Esophagus muscularis mucosa (tissue), 4 donors: ENCODE data around the gene CALCOCO1. TPM values are rescaled to one million over a fixed set of nuclear protein-coding genes. Genes with fewer than 3 reads are reported as not detected.
A peak's percentile ranks its signal among the peaks of the same experiment; 100 is the strongest.

Experiments
- DNase-seq: peaks from one replicate; pipeline ENCODE4 v3.0.0-alpha.2; 2017; ENCODE audit errors: extremely low spot score
- H3K27ac ChIP-seq, 4 donors: fragments of 200-600 bp; sonication (generic); replicated peaks in 1 of 4; 1 replicate in 3 of 4; 2 replicates in 1 of 4; pipeline ENCODE4 v1.5.1; 2016 to 2019; ENCODE audit warnings: mild to moderate bottlenecking in 1 of 4
- H3K27me3 ChIP-seq, 4 donors: fragments of 200-600 bp; sonication (generic); one replicate each; pipeline versions ENCODE4 v1.5.1 to v1.6.0; 2016 to 2019
- H3K36me3 ChIP-seq, 4 donors: fragments of 200-600 bp; sonication (generic); one replicate each; pipeline ENCODE4 v1.5.1; 2016 to 2019
- H3K4me1 ChIP-seq, 4 donors: fragments of 200-600 bp; sonication (generic); one replicate each; pipeline ENCODE4 v1.5.1; 2016 to 2019
- H3K4me3 ChIP-seq, 4 donors: fragments of 200-600 bp; sonication (generic); 1 replicate in 2 of 4; 2 replicates in 2 of 4; pipeline ENCODE4 v1.5.1; 2016 to 2019; ENCODE audit warnings: mild to moderate bottlenecking in 4 of 4, moderate library complexity in 1 of 4
- H3K9me3 ChIP-seq, 4 donors: fragments of 200-600 bp; sonication (generic); 1 replicate in 3 of 4; 2 replicates in 1 of 4; pipeline ENCODE4 v1.5.1; 2016 to 2019
- CTCF ChIP-seq, 3 experiments: fragments of 200-600 bp in 2 of 3; fragments of 450-650 bp in 1 of 3; sonication (generic) in 2 of 3; IDR thresholded peaks; one replicate each; pipeline ENCODE4 v1.5.1; 2017 to 2019; ENCODE audit warnings: antibody characterized with exemption in 3 of 3, mild to moderate bottlenecking in 2 of 3, moderate library complexity in 1 of 3
- EP300 ChIP-seq: sonication (generic); formaldehyde crosslinking; IDR thresholded peaks from one replicate; pipeline ENCODE4 v1.6.1; 2017; ENCODE audit warnings: antibody characterized with exemption
- POLR2A ChIP-seq: fragments of 450-650 bp; IDR thresholded peaks from one replicate; pipeline ENCODE4 v1.6.1; 2017; ENCODE audit warnings: antibody characterized with exemption, moderate library complexity, mild to moderate bottlenecking, low read depth
- POLR2AphosphoS5 ChIP-seq, 2 donors: sonication (generic); formaldehyde crosslinking; IDR thresholded peaks; one replicate each; pipeline ENCODE4 v1.6.1; 2017; ENCODE audit warnings: antibody characterized with exemption in 2 of 2
- WGBS: methylation state at CpG from one replicate; pipeline ENCODE4 v1.1.5; 2018; 5-methylcytosine and 5-hydroxymethylcytosine counted together
- intact Hi-C: fragments of 100-400 bp; cut with DNase I; formaldehyde crosslinking; loops from one replicate; pipeline ENCODE4 v1.15.1; 2023
- total RNA-seq, 4 donors: library from RNA; depleted of rRNA; stranded (reverse); fragments of >200 nt; gene quantifications; one replicate each; pipeline versions ENCODE4 v1.1.0 to v1.2.1, GENCODE V29; 2016

Gene CALCOCO1
- total RNA-seq, 4 donors from 2014 or later = 252 to 487 (median 347) TPM

- no peak for DNase-seq
- TF ChIP-seq EP300 (no peak), POLR2A (no peak), POLR2AphosphoS5 (IDR thresholded peaks at IDR 0.05) (no peak), CTCF (IDR thresholded peaks at IDR 0.05) (no peak)
- Histone ChIP-seq H3K4me3 (peak overlapping the region; percentile 68 to 77 (median 71)), H3K27me3 (peaks cover 0 to 56% (median 19%) of the 10 kb centered on the region in 4 donors), H3K36me3 (no peaks in the 10 kb centered on the region), H3K27ac (no peak overlapping the region), H3K4me1 (peaks cover 28 to 46% (median 31%) of the 10 kb centered on the region in 4 donors), H3K9me3 (no peaks in the 10 kb centered on the region)
- intact Hi-C loops = no loop called here
- 51% methylated on average over 8 of the region's 10 CpGs for WGBS
These were observed 22.9 kb upstream of the CALCOCO1 start for GRCh38 chr12:53749986-53750811.

- DNase-seq = no peak
- H3K4me1 ChIP-seq = peaks cover 22 to 41% (median 31%) of the 10 kb centered on the region in 4 donors
- H3K4me3 ChIP-seq = no peak overlapping the region
- H3K27me3 ChIP-seq = peaks cover 0 to 70% (median 20%) of the 10 kb centered on the region in 4 donors
- TF ChIP-seq CTCF (IDR thresholded peaks at IDR 0.05) = no peak
- no peak for TF ChIP-seq POLR2AphosphoS5 (IDR thresholded peaks at IDR 0.05)
- no peak for TF ChIP-seq EP300
- TF ChIP-seq POLR2A = no peak
- intact Hi-C loops = no loop called here
- H3K36me3 ChIP-seq = no peaks in the 10 kb centered on the region
- no peaks in the 10 kb centered on the region for H3K9me3 ChIP-seq
- 49% methylated on average over 22 of the region's 22 CpGs for WGBS
- no peak overlapping the region for H3K27ac ChIP-seq
These were observed 21.0 kb upstream of the CALCOCO1 start for GRCh38 chr12:53748072-53748840.

GRCh38 chr12:53747095-53747494 lies 19.8 kb upstream of the CALCOCO1 start:
- H3K27me3 ChIP-seq = peaks cover 0 to 79% (median 29%) of the 10 kb centered on the region in 4 donors
- no peak for DNase-seq
- no peaks in the 10 kb centered on the region for H3K36me3 ChIP-seq
- 20% methylated on average over 3 of the region's 5 CpGs for WGBS
- H3K4me3 ChIP-seq = no peak overlapping the region
- no peak overlapping the region for H3K27ac ChIP-seq
- TF ChIP-seq POLR2AphosphoS5 (IDR thresholded peaks at IDR 0.05) (no peak), CTCF (IDR thresholded peaks at IDR 0.05) (no peak), POLR2A (no peak), EP300 (no peak)
- peaks cover 22 to 39% (median 31%) of the 10 kb centered on the region in 4 donors for H3K4me1 ChIP-seq
- intact Hi-C loops = no loop called here
- no peaks in the 10 kb centered on the region for H3K9me3 ChIP-seq

- Histone ChIP-seq H3K9me3 (no peaks in the 10 kb centered on the region), H3K4me3 (no peak overlapping the region), H3K36me3 (no peaks in the 10 kb centered on the region), H3K27me3 (peaks cover 0 to 79% (median 30%) of the 10 kb centered on the region in 4 donors), H3K27ac (no peak overlapping the region), H3K4me1 (peaks cover 17 to 34% (median 26%) of the 10 kb centered on the region in 4 donors)
- WGBS = 0% methylated on average over 8 of the region's 20 CpGs
- TF ChIP-seq POLR2AphosphoS5 (IDR thresholded peaks at IDR 0.05) (peak in 1 of 2 donors; percentile 78), POLR2A (no peak), EP300 (no peak), CTCF (IDR thresholded peaks at IDR 0.05) (peak in 2 of 3 experiments; percentile 99 to 100)
- DNase-seq = peak; percentile 95
- intact Hi-C loops = no loop called here
These were observed 19.4 kb upstream of the CALCOCO1 start for GRCh38 chr12:53746592-53747092.
